Measurements from ENCODE around the gene ADAM17.
"Not testable (repeated sequence)": the region's sequence is repeated elsewhere in the genome, so short reads cannot be mapped to it uniquely, and the experiment has no call there.

Gene ADAM17

DNA sequence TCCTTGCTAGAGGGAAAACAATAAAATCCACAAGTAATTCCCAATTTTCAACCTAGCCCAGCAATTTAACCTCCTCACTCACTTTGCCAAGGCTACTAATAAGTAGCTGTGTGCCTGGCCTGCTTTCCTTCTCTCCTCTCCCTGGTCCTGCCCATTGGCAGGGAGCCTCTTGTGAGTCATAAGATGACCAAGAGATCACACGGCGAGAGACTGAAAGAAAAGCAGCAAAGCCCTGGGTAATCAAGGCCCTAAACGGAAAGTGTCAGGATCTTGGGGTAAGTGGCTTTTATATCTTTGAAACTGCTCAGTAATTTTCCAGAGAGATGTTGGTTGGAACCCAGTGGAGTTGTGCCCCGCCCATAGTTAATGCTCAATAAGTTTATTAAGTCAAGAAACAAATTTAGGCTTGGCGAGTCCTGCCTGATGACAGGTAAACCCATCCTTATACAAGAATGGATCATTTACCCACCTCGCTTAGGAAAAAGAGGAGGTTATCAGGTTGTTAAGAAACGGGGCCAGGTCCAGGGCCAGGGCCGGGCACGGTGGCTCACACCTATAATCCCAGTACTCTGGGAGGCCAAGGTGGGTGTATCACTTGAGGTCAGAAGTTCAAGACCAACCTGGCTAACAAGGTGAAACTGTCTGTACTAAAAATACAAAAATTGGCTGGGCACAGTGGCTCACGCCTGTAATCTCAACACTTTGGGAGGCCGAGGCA is 10.0 kb upstream of the ADAM17 start:
- no peak for DNase-seq

DNA sequence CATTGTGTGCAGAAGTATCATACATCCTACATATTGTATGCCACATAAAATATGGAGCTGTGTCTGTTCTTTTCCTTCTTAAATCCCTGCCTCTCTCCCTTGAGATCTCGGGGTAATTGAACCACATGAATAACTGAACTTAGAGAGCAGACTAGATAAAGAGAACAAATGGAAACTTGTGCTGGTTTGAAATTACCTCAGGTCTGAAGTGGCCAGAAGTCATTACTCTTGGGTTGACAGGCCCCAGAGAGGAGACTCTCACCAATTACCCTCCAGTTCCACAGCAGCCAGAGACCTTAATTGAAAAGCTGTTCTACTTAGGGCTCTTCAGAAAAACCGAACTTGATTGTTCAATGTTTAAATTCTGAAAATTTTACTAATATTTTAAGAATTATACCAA is 5.0 kb upstream of the ADAM17 start:
- peak in 2 of 3 experiments; percentile 18 to 91 for DNase-seq

DNA sequence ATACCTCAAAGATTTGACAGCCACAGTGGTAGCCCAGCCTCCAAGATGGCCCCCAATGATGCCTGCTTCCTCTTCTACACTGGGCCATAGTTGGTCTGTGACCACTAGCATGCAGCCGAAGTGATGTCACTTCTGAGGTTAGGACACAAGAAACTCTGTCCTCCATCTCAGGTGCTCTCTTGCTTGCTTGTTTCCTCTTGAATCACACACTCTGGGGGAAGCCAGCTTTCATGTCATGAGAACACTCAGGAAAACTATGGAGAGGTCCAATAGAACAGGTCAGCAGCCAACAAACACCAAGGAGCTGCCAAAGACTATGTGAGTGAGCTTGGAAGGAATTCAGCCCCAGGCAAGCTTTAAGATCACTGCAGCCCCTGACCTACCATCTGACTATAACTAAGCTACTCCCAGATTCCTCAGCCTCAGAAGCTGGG is 3.3 kb upstream of the ADAM17 start:
- no peak for DNase-seq

GRCh38 chr2:9556121-9556743 is 602 bp upstream of the ADAM17 start:
- peak in 1 of 3 experiments; percentile 41 for DNase-seq

- peak in 2 of 3 experiments; percentile 26 to 81 for DNase-seq
Observed at GRCh38 chr2:9554921-9555296, 721 bp downstream of the ADAM17 start.

DNA sequence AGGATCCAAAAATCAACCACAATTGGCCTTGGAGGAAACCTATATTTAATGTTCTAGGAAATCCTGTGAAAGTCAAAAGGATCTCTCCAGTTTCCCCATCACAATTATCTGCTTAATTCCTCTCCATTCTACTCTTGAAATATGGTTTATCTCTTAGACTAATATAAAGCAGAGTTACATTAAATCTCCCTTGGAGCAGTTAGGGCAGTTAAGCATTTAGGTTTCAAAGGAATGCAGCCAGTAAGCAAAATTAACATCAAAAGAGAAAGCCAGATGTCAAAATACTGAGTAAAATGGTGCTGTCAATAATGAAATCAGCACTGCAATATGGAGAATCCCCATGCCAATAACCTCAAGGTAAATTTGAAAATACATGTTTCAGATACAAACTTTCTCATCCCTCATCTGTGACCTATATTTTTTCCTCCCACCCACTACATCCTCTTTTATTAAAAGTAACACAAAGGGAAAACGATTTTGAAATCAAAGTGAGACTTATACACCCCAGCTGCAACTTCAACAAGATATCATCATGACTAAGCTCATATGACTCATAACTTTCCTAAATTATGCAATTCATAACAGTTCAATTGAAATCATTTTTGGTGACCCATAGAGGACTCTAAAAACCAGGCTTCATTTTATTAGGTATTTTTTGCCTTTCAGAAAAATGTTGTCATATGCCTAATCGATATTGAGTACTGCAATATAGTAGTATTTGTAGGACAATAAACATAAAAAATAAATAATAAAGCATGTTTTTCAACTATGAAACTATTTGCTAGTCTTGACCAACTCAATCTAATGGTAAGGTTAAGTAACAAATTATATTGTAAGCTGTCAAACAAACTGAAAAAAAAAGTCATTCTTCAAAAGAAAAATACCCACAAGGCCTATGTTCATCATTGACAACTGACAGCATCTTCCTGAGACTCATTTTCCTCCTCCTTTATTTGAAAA is 3.1 kb downstream of the ADAM17 start:
- DNase-seq = no peak

- DNase-seq = not testable (repeated sequence)
Observed at GRCh38 chr2:9550859-9551391, 4.7 kb downstream of the ADAM17 start.

GRCh38 chr2:9549420-9549819 is 6.2 kb downstream of the ADAM17 start:
- DNase-seq = no peak

- DNase-seq = no peak
Observed at GRCh38 chr2:9548506-9548905, 7.1 kb downstream of the ADAM17 start.

DNA sequence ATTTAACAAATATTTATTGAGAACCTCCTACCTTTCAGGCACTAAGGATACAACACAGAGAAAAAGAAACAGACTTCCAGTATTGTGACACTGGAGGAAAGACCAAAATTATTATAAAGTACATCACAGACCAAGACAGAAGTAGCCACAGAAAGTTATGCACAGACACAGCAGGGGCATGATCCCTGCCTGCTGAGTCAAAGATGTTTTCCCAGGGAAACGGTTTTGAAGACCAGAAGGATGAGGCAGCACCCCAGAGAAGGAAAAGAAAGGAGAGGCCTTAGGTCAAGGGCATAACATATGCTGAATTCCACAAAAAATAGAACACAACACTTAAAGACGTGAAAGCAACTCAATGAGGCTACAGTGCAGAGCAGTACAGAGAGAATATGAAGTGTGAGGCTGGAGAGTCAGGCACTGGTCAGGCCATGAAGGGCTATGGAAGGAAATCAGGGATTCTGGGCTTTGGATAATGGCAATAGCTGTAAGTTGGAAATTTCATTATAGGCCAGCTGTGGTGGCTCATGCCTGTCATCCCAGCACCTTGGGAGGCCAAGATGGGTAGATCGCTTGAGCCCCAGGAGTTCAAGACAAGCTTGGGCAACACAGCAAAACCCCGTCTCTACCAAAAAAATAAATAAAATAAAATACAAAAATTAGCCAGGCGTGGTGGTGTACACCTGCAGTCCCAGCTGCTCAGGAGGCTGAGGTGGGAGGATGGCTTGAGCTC is 8.2 kb downstream of the ADAM17 start:
- no peak for DNase-seq

DNA sequence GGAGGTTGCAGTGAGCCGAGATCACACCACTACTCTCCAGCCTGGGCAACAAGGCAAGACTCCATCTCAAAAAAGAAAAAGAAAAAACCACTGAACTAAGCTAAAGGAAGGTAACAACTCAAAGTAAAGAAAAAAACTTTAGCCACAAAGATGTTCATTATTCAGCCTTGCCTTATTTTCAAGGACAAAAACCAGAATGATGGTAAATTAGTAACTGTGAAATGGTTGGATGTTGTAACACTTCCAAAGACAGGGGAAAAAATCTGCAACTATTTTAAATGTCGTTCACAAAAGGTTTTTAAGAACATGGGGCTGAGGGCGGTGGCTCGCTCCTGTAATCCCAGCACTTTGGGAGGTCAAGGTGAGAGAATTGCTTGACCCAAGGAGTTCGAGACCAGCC is 10.1 kb downstream of the ADAM17 start:
- DNase-seq = no peak

GRCh38 chr2:9543557-9543956 is 12.1 kb downstream of the ADAM17 start:
- no peak for DNase-seq

- no peak for DNase-seq
Observed at GRCh38 chr2:9539531-9539930, 16.1 kb downstream of the ADAM17 start.

GRCh38 chr2:9538000-9538507 is 17.6 kb downstream of the ADAM17 start:
- DNase-seq = no peak

GRCh38 chr2:9536504-9536903 is 19.1 kb downstream of the ADAM17 start:
- no peak for DNase-seq

DNA sequence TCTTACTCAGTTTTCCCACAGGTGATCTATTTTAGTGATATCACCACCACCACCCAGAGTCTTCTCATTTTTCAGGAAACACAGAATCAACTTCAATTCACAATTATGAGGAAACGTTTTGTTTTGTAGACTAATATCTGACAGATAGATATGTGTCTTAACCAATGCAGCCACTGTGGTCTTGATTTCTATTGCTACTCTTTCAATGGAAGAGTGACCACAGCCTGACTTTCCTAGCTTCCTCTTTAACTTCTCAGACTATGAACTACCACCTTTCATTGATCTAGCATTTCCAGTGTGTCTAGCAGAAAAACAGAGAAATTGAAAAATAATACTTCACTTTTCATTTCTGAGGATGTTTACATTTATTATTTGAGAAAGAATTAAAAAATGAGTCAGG is 20.5 kb downstream of the ADAM17 start:
- DNase-seq = no peak

DNA sequence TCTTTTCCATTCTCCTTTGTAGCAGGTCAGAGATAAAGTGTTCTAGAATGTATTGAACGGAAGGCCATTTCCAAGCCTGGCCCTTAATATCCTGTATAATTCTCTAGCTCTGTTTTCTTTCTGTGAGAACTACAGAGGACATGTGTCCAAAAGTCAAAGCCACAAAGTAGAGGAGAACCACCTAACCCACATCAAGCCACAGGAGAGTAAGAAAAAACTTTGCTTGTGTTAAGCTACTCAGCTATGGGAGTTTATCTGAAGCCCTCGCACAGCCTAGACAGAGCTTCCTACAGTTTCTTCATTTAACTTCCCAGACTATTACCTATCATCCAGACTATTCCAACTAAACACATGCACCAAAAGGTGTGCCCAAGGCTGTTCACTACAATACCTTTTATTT is 22.0 kb downstream of the ADAM17 start:
- DNase-seq = no peak

GRCh38 chr2:9532421-9532820 is 23.2 kb downstream of the ADAM17 start:
- DNase-seq = no peak

DNA sequence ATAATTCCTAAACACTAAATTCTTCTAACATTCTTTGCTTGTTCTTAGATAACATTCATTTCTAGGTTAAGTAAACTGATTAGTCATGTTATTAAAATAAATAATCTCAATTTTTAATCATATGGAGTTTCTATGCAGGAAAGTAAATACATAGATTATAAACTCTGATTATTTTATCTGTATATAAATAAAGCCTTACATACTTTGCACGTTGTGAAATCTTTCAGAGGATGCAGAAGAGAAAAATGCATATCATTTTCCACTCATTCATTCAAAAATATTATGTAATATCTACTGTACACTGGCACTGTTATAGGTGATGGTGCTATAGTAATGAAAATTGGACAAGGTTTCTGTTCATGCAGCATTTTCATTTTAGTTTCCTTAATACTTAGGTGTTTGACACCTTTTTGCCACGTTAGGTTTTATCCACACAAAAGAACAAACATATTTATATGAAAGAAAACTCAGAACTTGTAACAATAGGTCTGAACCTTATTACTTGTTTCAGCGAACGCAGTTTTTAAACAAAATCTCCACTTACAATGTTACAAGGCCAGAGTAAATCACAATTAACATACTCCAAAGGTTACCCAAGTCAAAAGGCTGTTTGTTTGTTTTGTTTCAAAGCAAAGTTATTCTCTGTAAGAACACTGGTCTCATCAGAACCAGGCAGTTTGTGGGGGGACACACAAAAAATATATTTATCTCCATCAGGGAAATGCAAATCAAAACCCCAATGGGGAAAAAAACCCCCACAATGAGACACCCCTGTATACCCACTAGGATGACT is 27.4 kb downstream of the ADAM17 start:
- no peak for DNase-seq

DNA sequence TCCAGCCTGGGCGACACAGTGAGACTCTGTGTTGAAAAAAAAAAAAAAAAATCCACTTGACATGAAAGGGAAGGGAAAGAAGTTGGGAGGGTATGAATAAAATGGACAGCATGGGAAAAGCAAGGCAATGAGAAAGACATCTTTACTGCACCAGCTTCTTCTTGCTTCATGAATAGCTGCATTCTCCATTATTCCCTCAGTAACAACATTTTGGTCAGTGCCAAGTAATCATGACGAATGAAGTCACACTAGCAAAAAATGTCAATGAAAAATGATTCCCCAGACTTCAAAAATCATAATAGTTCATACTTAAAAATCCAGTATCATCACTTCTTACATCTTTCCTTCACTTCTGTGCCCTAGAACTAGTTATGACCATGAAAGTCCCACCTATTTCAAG is 30.4 kb downstream of the ADAM17 start:
- no peak for DNase-seq

DNA sequence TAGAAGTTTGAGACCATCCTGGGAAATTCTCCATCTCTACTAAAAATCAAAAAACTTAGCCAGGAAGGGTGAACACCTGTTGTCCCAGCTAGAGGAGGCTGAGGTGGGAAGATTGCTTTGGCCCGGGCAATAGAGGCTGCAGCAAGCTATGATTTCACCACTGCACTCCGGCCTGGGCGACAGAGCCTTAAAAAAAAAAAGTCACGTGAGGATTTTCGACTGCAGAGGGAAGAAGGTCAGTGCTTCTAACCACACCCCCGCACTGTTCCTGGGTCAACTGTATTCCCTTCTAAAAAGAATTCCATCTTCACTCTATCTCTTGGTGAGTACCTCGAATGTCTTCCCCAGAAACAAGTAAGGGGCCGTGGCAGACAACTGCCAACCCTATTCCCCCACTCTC is 31.3 kb downstream of the ADAM17 start:
- no peak for DNase-seq

DNA sequence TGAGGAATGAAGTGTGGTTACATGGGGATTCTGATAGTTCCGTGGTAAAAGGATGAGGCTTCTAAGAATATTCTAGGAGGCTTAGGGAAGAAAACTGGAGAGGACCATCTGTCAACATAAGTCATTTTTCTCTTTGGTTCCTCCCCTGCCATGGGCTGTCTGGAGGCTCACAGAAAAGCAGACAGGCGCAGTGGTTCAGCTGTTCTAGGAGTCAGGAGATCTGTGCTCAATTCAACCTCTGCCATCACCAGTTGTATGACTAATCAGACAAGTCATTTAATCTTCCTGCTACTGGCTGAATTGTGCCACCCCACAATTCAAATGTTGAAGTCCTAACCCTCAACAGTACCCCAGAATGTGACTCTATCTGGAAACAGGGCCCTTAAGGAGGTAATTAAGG is 36.4 kb downstream of the ADAM17 start:
- no peak for DNase-seq

Measured in NCI-H1417 (cell line).